GM21360 (cell line): ENCODE data around the gene TMEM115.

Experiments used
- ATAC-seq: cut with Tn5 transposase; IDR thresholded peaks from one replicate; pipeline ENCODE4 v1.9.1; 2021; ENCODE audit warnings: mild to moderate bottlenecking, moderate library complexity; ENCODE audit not compliant: unreplicated experiment

TMEM115 gene

GRCh38 chr3:50334339-50335075 lies 24.8 kb downstream of the TMEM115 start:
- ATAC-seq: no peak

GRCh38 chr3:50333744-50334328 lies 25.5 kb downstream of the TMEM115 start:
- ATAC-seq: no peak

GRCh38 chr3:50331364-50331907 lies 27.9 kb downstream of the TMEM115 start:
- no peak for ATAC-seq

- no peak for ATAC-seq
Observed at GRCh38 chr3:50330330-50330729, 29.0 kb downstream of the TMEM115 start.

GRCh38 chr3:50327943-50328691 lies 31.2 kb downstream of the TMEM115 start, which contains the start of gene TUSC2:
TSS of gene TUSC2 (minus strand) at chr3:50328223. CDS start at chr3:50328099, 124 bp downstream.
- peak; percentile 77 for ATAC-seq

GRCh38 chr3:50327129-50327528 lies 32.2 kb downstream of the TMEM115 start:
- no peak for ATAC-seq

GRCh38 chr3:50326182-50326541 lies 33.2 kb downstream of the TMEM115 start:
- ATAC-seq: no peak

- ATAC-seq: no peak
Observed at GRCh38 chr3:50325497-50326181, 33.7 kb downstream of the TMEM115 start.

- ATAC-seq: no peak
Observed at GRCh38 chr3:50325113-50325480, 34.2 kb downstream of the TMEM115 start.

- no peak for ATAC-seq
Observed at GRCh38 chr3:50324351-50325112, 34.8 kb downstream of the TMEM115 start.

GRCh38 chr3:50323614-50324199 lies 35.6 kb downstream of the TMEM115 start:
- ATAC-seq: no peak

GRCh38 chr3:50323092-50323600 lies 36.2 kb downstream of the TMEM115 start:
- no peak for ATAC-seq

- ATAC-seq: no peak
Observed at GRCh38 chr3:50322386-50323091, 36.8 kb downstream of the TMEM115 start, which contains the start of gene HYAL2. TSS of gene HYAL2 (minus strand) at chr3:50322745. CDS start at chr3:50320489, 2,256 bp downstream.

GRCh38 chr3:50322115-50322385 lies 37.3 kb downstream of the TMEM115 start:
- ATAC-seq: no peak

- peak; percentile 61 for ATAC-seq
Observed at GRCh38 chr3:50321336-50322114, 37.8 kb downstream of the TMEM115 start.

GRCh38 chr3:50320853-50321335 lies 38.4 kb downstream of the TMEM115 start:
- ATAC-seq: peak; percentile 33

- no peak for ATAC-seq
Observed at GRCh38 chr3:50319894-50320625, 39.3 kb downstream of the TMEM115 start.
